Tibial nerve (tissue), 4 donors: Measurements from ENCODE around the gene COMMD6. TPM values are rescaled to one million over a fixed set of nuclear protein-coding genes. Genes with fewer than 3 reads are reported as not detected.

Experiments used
- DNase-seq, 2 donors: peaks; one replicate each; pipeline ENCODE4 v3.0.0-alpha.2; 2019; ENCODE audit warnings: low spot score in 2 of 2
- H3K27ac ChIP-seq, 4 donors: fragments of 200-600 bp; sonication (generic) in 3 of 4; one replicate each; pipeline ENCODE4 v1.5.1; 2017 to 2019; ENCODE audit warnings: mild to moderate bottlenecking in 1 of 4
- H3K27me3 ChIP-seq, 2 donors: fragments of 200-600 bp; sonication (generic) in 1 of 2; one replicate each; pipeline versions ENCODE4 v1.5.1 to v1.6.0; 2017 to 2019
- H3K36me3 ChIP-seq, 3 donors: fragments of 200-600 bp; sonication (generic); one replicate each; pipeline ENCODE4 v1.5.1; 2018 to 2019
- H3K4me1 ChIP-seq, 4 donors: fragments of 200-600 bp; sonication (generic) in 3 of 4; one replicate each; pipeline ENCODE4 v1.5.1; 2017 to 2019
- H3K4me3 ChIP-seq, 4 donors: fragments of 200-600 bp; sonication (generic) in 3 of 4; one replicate each; pipeline ENCODE4 v1.5.1; 2017 to 2019; ENCODE audit warnings: mild to moderate bottlenecking in 1 of 4, moderate library complexity in 1 of 4
- H3K9me3 ChIP-seq, 4 donors: fragments of 200-600 bp; sonication (generic) in 3 of 4; one replicate each; pipeline ENCODE4 v1.5.1; 2017 to 2019
- CTCF ChIP-seq, 5 experiments: fragments of 200-600 bp in 3 of 5; fragments of 450-650 bp in 2 of 5; sonication (generic) in 3 of 5; IDR thresholded peaks; one replicate each; pipeline ENCODE4 v1.5.1; 2016 to 2019; ENCODE audit warnings: antibody characterized with exemption in 5 of 5, mild to moderate bottlenecking in 3 of 5, moderate library complexity in 2 of 5
- EP300 ChIP-seq, 2 donors: sonication (generic); formaldehyde crosslinking; IDR thresholded peaks; one replicate each; pipeline ENCODE4 v1.6.1; 2017; ENCODE audit warnings: antibody characterized with exemption in 2 of 2, mild to moderate bottlenecking in 1 of 2
- POLR2A ChIP-seq, 2 donors: fragments of 450-650 bp; IDR thresholded peaks; one replicate each; pipeline ENCODE4 v1.6.1; 2017; ENCODE audit warnings: antibody characterized with exemption in 2 of 2, mild to moderate bottlenecking in 2 of 2, moderate library complexity in 2 of 2
- WGBS, 2 donors: methylation state at CpG; one replicate each; pipeline ENCODE4 v1.1.5; 2018; 5-methylcytosine and 5-hydroxymethylcytosine counted together
- total RNA-seq, 4 donors: library from RNA; depleted of rRNA; stranded (reverse); fragments of >200 nt; gene quantifications; one replicate each; pipeline ENCODE4 v1.1.0, GENCODE V29; 2016

Gene COMMD6
- total RNA-seq, 4 donors from 2014 or later = 58.6 to 141 (median 83.5) TPM

GRCh38 chr13:75579529-75579928 is 41.9 kb upstream of the COMMD6 start:
- no peak overlapping the region for H3K4me3 ChIP-seq
- no peaks in the 10 kb centered on the region for H3K27me3 ChIP-seq
- TF ChIP-seq EP300 (IDR thresholded peaks at IDR 0.05) (no peak), CTCF (IDR thresholded peaks at IDR 0.05) (no peak), POLR2A (IDR thresholded peaks at IDR 0.05) (no peak)
- no peak overlapping the region for H3K27ac ChIP-seq
- H3K4me1 ChIP-seq = no peaks in the 10 kb centered on the region
- peaks cover 0 to 32% (median 6%) of the 10 kb centered on the region in 3 donors for H3K36me3 ChIP-seq
- peaks cover 0 to 6% (median 0%) of the 10 kb centered on the region in 4 donors for H3K9me3 ChIP-seq
- no peak for DNase-seq
- 81 to 83% methylated on average over 3 of the region's 3 CpGs for WGBS, 2 donors

- no peaks in the 10 kb centered on the region for H3K27me3 ChIP-seq
- DNase-seq = no peak
- H3K9me3 ChIP-seq = no peaks in the 10 kb centered on the region
- H3K4me3 ChIP-seq = no peak overlapping the region
- WGBS, 2 donors = 100% methylated on average over 1 of the region's 1 CpG
- H3K4me1 ChIP-seq = peaks cover 0 to 19% (median 0%) of the 10 kb centered on the region in 4 donors
- H3K27ac ChIP-seq = no peak overlapping the region
- peaks cover 0 to 49% (median under 1%) of the 10 kb centered on the region in 3 donors for H3K36me3 ChIP-seq
- no peak for TF ChIP-seq POLR2A (IDR thresholded peaks at IDR 0.05)
- no peak for TF ChIP-seq CTCF (IDR thresholded peaks at IDR 0.05)
- no peak for TF ChIP-seq EP300 (IDR thresholded peaks at IDR 0.05)
Observed at GRCh38 chr13:75569576-75569975, 31.9 kb upstream of the COMMD6 start.

DNA sequence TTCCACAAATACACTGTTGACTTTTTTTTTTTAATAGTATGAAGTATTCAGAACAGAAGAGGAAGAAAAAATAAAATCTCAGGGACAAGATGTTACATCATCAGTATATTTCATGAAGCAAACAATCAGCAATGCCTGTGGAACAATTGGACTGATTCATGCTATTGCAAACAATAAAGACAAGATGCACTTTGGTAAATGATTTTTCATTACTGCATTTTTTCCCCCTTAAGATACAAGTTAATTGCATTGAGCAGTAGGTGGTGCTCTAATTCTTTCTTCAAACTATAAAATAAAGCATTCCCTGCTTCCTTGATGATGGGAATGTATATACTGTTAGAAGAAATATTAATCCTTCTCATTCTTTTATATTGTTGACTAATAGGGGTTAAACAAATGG is 29.0 kb upstream of the COMMD6 start:
- no peak for DNase-seq
- peaks cover 0 to 37% (median 0%) of the 10 kb centered on the region in 3 donors for H3K36me3 ChIP-seq
- peak in 2 of 5 experiments; percentile 20 to 25 for TF ChIP-seq CTCF (IDR thresholded peaks at IDR 0.05)
- TF ChIP-seq POLR2A (IDR thresholded peaks at IDR 0.05) = no peak
- no peaks in the 10 kb centered on the region for H3K27me3 ChIP-seq
- no peak overlapping the region for H3K4me3 ChIP-seq
- peaks cover 0 to 19% (median 0%) of the 10 kb centered on the region in 4 donors for H3K4me1 ChIP-seq
- H3K9me3 ChIP-seq = no peaks in the 10 kb centered on the region
- H3K27ac ChIP-seq = no peak overlapping the region

GRCh38 chr13:75558145-75558840 is 20.7 kb upstream of the COMMD6 start:
- H3K4me3 ChIP-seq = no peak overlapping the region
- no peaks in the 10 kb centered on the region for H3K27me3 ChIP-seq
- H3K4me1 ChIP-seq = no peaks in the 10 kb centered on the region
- H3K27ac ChIP-seq = no peak overlapping the region
- peaks cover 0 to 26% (median 0%) of the 10 kb centered on the region in 3 donors for H3K36me3 ChIP-seq
- TF ChIP-seq POLR2A (IDR thresholded peaks at IDR 0.05) (no peak), CTCF (IDR thresholded peaks at IDR 0.05) (no peak), EP300 (IDR thresholded peaks at IDR 0.05) (no peak)
- DNase-seq = no peak
- 87 to 89% methylated on average over 2 of the region's 2 CpGs for WGBS, 2 donors
- H3K9me3 ChIP-seq = no peaks in the 10 kb centered on the region

DNA sequence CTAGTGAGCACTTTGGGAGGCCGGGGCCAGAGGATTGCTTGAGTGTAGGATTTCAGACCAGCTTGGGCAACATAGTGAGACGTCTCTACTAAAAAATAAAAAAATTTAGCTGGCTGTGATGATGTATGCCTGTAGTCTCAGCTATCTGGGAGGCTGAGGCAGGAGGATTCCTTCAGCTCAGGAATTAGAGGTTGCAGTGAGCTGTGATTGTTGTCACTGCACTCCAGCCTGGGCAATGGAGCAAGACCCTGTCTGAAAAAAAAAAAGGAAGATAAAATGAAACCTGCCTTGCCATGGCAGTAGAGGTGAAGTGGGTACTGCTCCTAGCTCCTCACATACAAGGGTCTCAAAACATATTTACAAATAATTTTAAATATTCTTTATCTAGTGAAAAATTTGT is 19.3 kb upstream of the COMMD6 start:
- Histone ChIP-seq H3K9me3 (no peaks in the 10 kb centered on the region), H3K27ac (no peak overlapping the region), H3K4me1 (peaks cover 0 to 2% (median 0%) of the 10 kb centered on the region in 4 donors), H3K27me3 (no peaks in the 10 kb centered on the region), H3K4me3 (no peak overlapping the region), H3K36me3 (peaks cover 0 to 22% (median 0%) of the 10 kb centered on the region in 3 donors)
- TF ChIP-seq CTCF (IDR thresholded peaks at IDR 0.05) (no peak), EP300 (IDR thresholded peaks at IDR 0.05) (no peak), POLR2A (IDR thresholded peaks at IDR 0.05) (no peak)
- WGBS, 2 donors = 85 to 95% methylated on average over 2 of the region's 2 CpGs
- DNase-seq = no peak
